Duodenal mucosa (tissue), 2 donors: ENCODE measurements around the gene ZNF12.
"Not testable (repeated sequence)": the region's sequence is repeated elsewhere in the genome, so short reads cannot be mapped to it uniquely, and the experiment has no call there.

ENCODE experiments used
- H3K27ac ChIP-seq: one replicate; pipeline ENCODE4 v1.7.0; 2013; ENCODE audit warnings: low read depth, low read length
- H3K27me3 ChIP-seq, 2 donors: one replicate each; pipeline ENCODE4 v1.7.0; 2013; ENCODE audit warnings: low read length in 2 of 2, control low read depth in 1 of 2; ENCODE audit not compliant: insufficient read depth in 2 of 2, control insufficient read depth in 1 of 2
- H3K36me3 ChIP-seq, 2 donors: one replicate each; pipeline ENCODE4 v1.7.0; 2013; ENCODE audit warnings: low read length in 2 of 2, control low read depth in 1 of 2; ENCODE audit not compliant: insufficient read depth in 2 of 2, control insufficient read depth in 1 of 2
- H3K4me1 ChIP-seq, 2 donors: one replicate each; pipeline ENCODE4 v1.7.0; 2013; ENCODE audit warnings: low read length in 2 of 2, control low read depth in 1 of 2; ENCODE audit not compliant: insufficient read depth in 2 of 2, control insufficient read depth in 1 of 2
- H3K4me3 ChIP-seq, 2 donors: one replicate each; pipeline ENCODE4 v1.7.0; 2013; ENCODE audit warnings: low read length in 2 of 2, low read depth in 1 of 2
- H3K9ac ChIP-seq, 2 donors: one replicate each; pipeline ENCODE4 v1.7.0; 2013; ENCODE audit warnings: low read length in 2 of 2, low read depth in 1 of 2
- H3K9me3 ChIP-seq, 2 donors: one replicate each; pipeline ENCODE4 v1.7.0; 2013; ENCODE audit warnings: low read length in 2 of 2, control low read depth in 1 of 2; ENCODE audit not compliant: control insufficient read depth in 1 of 2

ZNF12 gene

GRCh38 chr7:6706666-6707407 is at the start of gene ZNF12:
Gene ZNF12, minus strand, starts transcription at chr7:6706947. Its CDS starts 1,774 bp downstream, at chr7:6705173.
- Histone ChIP-seq H3K27ac (peak within 1 kb of the TSS; percentile 77), H3K9ac (peak within 1 kb of the TSS; percentile 80 to 88), H3K9me3 (peaks cover 4 to 12% of the 10 kb centered on the region in 2 donors), H3K4me1 (peaks cover 8 to 10% of the 10 kb centered on the region in 2 donors), H3K27me3 (peaks cover 0 to 8% of the 10 kb centered on the region in 2 donors), H3K4me3 (peak within 1 kb of the TSS; percentile 84 to 97), H3K36me3 (peaks cover 18 to 22% of the 10 kb centered on the region in 2 donors)

GRCh38 chr7:6753964-6754363 is 47.2 kb upstream of the ZNF12 start, which contains the start of gene RSPH10B2:
Gene RSPH10B2, plus strand, starts transcription at chr7:6754103. Its CDS starts 3,575 bp downstream, at chr7:6757678.
- H3K27ac ChIP-seq, H3K4me1 ChIP-seq, H3K4me3 ChIP-seq, H3K9me3 ChIP-seq, H3K36me3 ChIP-seq, H3K9ac ChIP-seq, H3K27me3 ChIP-seq: not testable (repeated sequence)

GRCh38 chr7:6750173-6750572 is 43.4 kb upstream of the ZNF12 start:
- not testable (repeated sequence) for H3K27ac ChIP-seq, H3K4me3 ChIP-seq, H3K36me3 ChIP-seq, H3K4me1 ChIP-seq, H3K9ac ChIP-seq, H3K9me3 ChIP-seq, H3K27me3 ChIP-seq

- H3K27me3 ChIP-seq, H3K4me1 ChIP-seq, H3K27ac ChIP-seq, H3K4me3 ChIP-seq, H3K36me3 ChIP-seq, H3K9ac ChIP-seq, H3K9me3 ChIP-seq: not testable (repeated sequence)
Measured at GRCh38 chr7:6749335-6749734, 42.6 kb upstream of the ZNF12 start.

GRCh38 chr7:6744410-6745100 is 37.8 kb upstream of the ZNF12 start:
- not testable (repeated sequence) for H3K36me3 ChIP-seq, H3K9ac ChIP-seq, H3K4me3 ChIP-seq, H3K4me1 ChIP-seq, H3K27ac ChIP-seq, H3K9me3 ChIP-seq, H3K27me3 ChIP-seq

GRCh38 chr7:6738415-6738814 is 31.7 kb upstream of the ZNF12 start:
- H3K4me3 ChIP-seq, H3K27me3 ChIP-seq, H3K9me3 ChIP-seq, H3K9ac ChIP-seq, H3K4me1 ChIP-seq, H3K27ac ChIP-seq: not testable (repeated sequence)
- peaks cover 2 to 30% of the 10 kb centered on the region in 2 donors for H3K36me3 ChIP-seq

GRCh38 chr7:6730343-6730633 is 23.5 kb upstream of the ZNF12 start:
- no peak overlapping the region for H3K27ac ChIP-seq

GRCh38 chr7:6729492-6730342 is 23.0 kb upstream of the ZNF12 start:
- H3K4me1 ChIP-seq: peaks cover 2 to 9% of the 10 kb centered on the region in 2 donors
- H3K4me3 ChIP-seq: peak overlapping the region; percentile 82 to 84
- H3K9ac ChIP-seq: peak overlapping the region; percentile 67 to 84
- no peaks in the 10 kb centered on the region for H3K27me3 ChIP-seq
- H3K36me3 ChIP-seq: peaks cover 0 to 11% of the 10 kb centered on the region in 2 donors
- no peaks in the 10 kb centered on the region for H3K9me3 ChIP-seq
- peak overlapping the region; percentile 73 for H3K27ac ChIP-seq

More at GRCh38 chr7:6730343-6730633, 23.5 kb upstream of the ZNF12 start:
- Histone ChIP-seq H3K4me1 (peaks cover 2 to 9% of the 10 kb centered on the region in 2 donors), H3K9ac (peak overlapping the region; percentile 67 to 84), H3K36me3 (peaks cover 0 to 16% of the 10 kb centered on the region in 2 donors), H3K27me3 (no peaks in the 10 kb centered on the region), H3K4me3 (peak overlapping the region; percentile 82 to 84), H3K9me3 (no peaks in the 10 kb centered on the region)

- not testable (repeated sequence) for H3K27me3 ChIP-seq, H3K27ac ChIP-seq, H3K4me1 ChIP-seq, H3K9me3 ChIP-seq
- Histone ChIP-seq H3K9ac (peak overlapping the region in 1 of 2 donors; percentile 84), H3K4me3 (peak overlapping the region; percentile 82 to 84), H3K36me3 (peaks cover 0 to 11% of the 10 kb centered on the region in 2 donors)
Measured at GRCh38 chr7:6728893-6729491, 22.2 kb upstream of the ZNF12 start.
